Panc1 (cell line): ENCODE data around the gene MTRFR.

Experiments
- POLR2AphosphoS5 ChIP-seq: IDR thresholded peaks from 2 replicates; pipeline ENCODE4 v1.6.1; 2012; ENCODE audit warnings: mild to moderate bottlenecking, low read depth, low read length, moderate library complexity
- SIN3A ChIP-seq: IDR thresholded peaks from 2 replicates; pipeline ENCODE4 v1.6.1; 2012; ENCODE audit warnings: low read depth, mild to moderate bottlenecking, low read length, moderate library complexity, borderline replicate concordance; ENCODE audit not compliant: insufficient read depth
- TF ChIP-seq, protein P1 (sequence below): fragments of 450-650 bp; IDR thresholded peaks from 2 replicates; pipeline ENCODE4 v1.5.1; 2017; ENCODE audit warnings: mild to moderate bottlenecking
- TF ChIP-seq, protein P2 (sequence below), 2 experiments: IDR thresholded peaks; 2 replicates each; pipeline ENCODE4 v1.6.1; 2011 to 2012; ENCODE audit warnings: low read depth in 2 of 2, control low read depth in 1 of 2, low read length in 1 of 2, mild to moderate bottlenecking in 1 of 2, moderate library complexity in 1 of 2; ENCODE audit not compliant: insufficient read depth in 1 of 2

DNA sequence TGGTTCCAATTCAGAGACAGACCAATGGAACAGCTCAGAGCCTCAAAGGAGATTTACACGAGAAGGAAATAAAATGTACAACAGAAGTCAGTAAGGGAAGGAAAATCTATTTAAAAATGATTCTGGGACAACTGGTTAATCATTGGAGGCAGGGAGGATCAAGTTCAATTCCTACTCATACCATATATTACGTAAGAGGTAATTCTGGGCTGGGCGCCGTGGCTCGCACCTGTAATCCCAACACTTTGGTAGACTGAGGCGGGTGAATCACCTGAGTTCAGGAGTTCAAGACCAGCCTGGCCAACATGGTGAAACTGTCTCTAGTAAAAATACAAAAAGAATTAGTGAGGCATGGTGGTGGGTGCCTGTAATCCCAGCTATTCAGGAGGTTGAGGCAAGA, 45.6 kb upstream of the MTRFR start:
- TF ChIP-seq, protein P1, sequence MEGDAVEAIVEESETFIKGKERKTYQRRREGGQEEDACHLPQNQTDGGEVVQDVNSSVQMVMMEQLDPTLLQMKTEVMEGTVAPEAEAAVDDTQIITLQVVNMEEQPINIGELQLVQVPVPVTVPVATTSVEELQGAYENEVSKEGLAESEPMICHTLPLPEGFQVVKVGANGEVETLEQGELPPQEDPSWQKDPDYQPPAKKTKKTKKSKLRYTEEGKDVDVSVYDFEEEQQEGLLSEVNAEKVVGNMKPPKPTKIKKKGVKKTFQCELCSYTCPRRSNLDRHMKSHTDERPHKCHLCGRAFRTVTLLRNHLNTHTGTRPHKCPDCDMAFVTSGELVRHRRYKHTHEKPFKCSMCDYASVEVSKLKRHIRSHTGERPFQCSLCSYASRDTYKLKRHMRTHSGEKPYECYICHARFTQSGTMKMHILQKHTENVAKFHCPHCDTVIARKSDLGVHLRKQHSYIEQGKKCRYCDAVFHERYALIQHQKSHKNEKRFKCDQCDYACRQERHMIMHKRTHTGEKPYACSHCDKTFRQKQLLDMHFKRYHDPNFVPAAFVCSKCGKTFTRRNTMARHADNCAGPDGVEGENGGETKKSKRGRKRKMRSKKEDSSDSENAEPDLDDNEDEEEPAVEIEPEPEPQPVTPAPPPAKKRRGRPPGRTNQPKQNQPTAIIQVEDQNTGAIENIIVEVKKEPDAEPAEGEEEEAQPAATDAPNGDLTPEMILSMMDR: no peak
- no peak for TF ChIP-seq POLR2AphosphoS5
- no peak for TF ChIP-seq SIN3A
- TF ChIP-seq, protein P2, sequence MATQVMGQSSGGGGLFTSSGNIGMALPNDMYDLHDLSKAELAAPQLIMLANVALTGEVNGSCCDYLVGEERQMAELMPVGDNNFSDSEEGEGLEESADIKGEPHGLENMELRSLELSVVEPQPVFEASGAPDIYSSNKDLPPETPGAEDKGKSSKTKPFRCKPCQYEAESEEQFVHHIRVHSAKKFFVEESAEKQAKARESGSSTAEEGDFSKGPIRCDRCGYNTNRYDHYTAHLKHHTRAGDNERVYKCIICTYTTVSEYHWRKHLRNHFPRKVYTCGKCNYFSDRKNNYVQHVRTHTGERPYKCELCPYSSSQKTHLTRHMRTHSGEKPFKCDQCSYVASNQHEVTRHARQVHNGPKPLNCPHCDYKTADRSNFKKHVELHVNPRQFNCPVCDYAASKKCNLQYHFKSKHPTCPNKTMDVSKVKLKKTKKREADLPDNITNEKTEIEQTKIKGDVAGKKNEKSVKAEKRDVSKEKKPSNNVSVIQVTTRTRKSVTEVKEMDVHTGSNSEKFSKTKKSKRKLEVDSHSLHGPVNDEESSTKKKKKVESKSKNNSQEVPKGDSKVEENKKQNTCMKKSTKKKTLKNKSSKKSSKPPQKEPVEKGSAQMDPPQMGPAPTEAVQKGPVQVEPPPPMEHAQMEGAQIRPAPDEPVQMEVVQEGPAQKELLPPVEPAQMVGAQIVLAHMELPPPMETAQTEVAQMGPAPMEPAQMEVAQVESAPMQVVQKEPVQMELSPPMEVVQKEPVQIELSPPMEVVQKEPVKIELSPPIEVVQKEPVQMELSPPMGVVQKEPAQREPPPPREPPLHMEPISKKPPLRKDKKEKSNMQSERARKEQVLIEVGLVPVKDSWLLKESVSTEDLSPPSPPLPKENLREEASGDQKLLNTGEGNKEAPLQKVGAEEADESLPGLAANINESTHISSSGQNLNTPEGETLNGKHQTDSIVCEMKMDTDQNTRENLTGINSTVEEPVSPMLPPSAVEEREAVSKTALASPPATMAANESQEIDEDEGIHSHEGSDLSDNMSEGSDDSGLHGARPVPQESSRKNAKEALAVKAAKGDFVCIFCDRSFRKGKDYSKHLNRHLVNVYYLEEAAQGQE (IDR thresholded peaks at IDR 0.05; ENCODE audit: insufficient read depth in 1 of 2, low read depth in 2 of 2, low read length in 1 of 2): no peak
